ENCODE results near the gene TUBA4B.

GRCh38 chr2:219272995-219273394 lies 20.0 kb downstream of the TUBA4B start:
- TF ChIP-seq EZH2 (IDR thresholded peaks at IDR 0.05; ENCODE audit: insufficient read depth, poor library complexity, severe bottlenecking) = no peak
- no peak for TF ChIP-seq EZH2phosphoT487 (IDR thresholded peaks at IDR 0.05; ENCODE audit: insufficient read depth, low read depth)

All from GM23248 (cell line).